RWPE1 (cell line): Measurements from ENCODE around the gene MED26.
"Not testable (repeated sequence)": the region's sequence is repeated elsewhere in the genome, so short reads cannot be mapped to it uniquely, and the experiment has no call there.

ENCODE experiments used
- CTCF ChIA-PET: fragments of 350-600 bp; sonication (Branson Sonifier 250); formaldehyde crosslinking; extraction: SDS; loops from one replicate; lab custom pipeline; 2021; lab: Yijun Ruan, JAX
- POLR2A ChIA-PET: fragments of 400-600 bp; formaldehyde crosslinking; extraction: SDS; loops from one replicate; lab custom pipeline; 2020; ENCODE audit warnings: antibody characterized with exemption; ENCODE audit not compliant: low non-redundant PET; lab: Yijun Ruan, JAX
- DNase-seq: peaks from one replicate; pipeline ENCODE4 v3.0.0; 2012; ENCODE audit warnings: low spot score
- H3K27ac ChIP-seq: fragments of 450-650 bp; 2 replicates; pipeline ENCODE4 v1.5.1; 2017
- CTCF ChIP-seq: fragments of 450-650 bp; conservative IDR thresholded peaks from 2 replicates; pipeline ENCODE4 v1.5.1; 2017; ENCODE audit warnings: low read depth, mild to moderate bottlenecking

Gene MED26

GRCh38 chr19:16659464-16659831 is 31.4 kb upstream of the MED26 start:
- POLR2A ChIA-PET, result interaction anchor here (1.4 kb wide), 1 partner anchor 13 kb away, joined by 6 read pairs; no protein-coding TSS in a partner anchor
- peak overlapping the region; percentile 93 for H3K27ac ChIP-seq
- CTCF ChIA-PET, result interaction anchor here (0.6 kb wide), 1 partner anchor 15 kb away, joined by 4 read pairs; no protein-coding TSS in a partner anchor
- TF ChIP-seq CTCF, result no peak
- DNase-seq, result no peak

DNA sequence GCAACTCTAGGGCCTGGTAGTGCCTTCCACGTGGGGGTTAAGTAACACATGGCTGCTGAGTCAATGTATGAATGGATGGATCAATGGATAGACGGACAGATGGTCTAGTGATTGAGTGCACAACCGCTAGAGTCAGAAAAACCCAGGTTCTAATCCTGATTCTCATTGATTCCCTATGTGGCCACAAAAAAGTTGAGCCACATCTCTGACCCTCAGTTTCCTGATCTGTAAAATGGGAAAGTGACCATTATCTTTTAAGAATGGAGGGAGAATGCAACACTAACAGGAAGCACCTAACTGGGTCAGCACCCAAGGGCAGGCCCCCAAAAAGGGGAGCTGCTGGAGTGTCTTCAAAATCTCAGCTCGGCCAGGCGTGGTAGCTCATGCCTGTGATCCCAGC is 29.4 kb upstream of the MED26 start:
- POLR2A ChIA-PET, result no interaction called here
- no peak for TF ChIP-seq CTCF
- DNase-seq, result no peak
- CTCF ChIA-PET, result interaction anchor here (0.5 kb wide), 1 partner anchor 70 kb away, joined by 4 read pairs; no protein-coding TSS in a partner anchor
- no peak overlapping the region for H3K27ac ChIP-seq

- DNase-seq, result no peak
- no peak for TF ChIP-seq CTCF
- ChIA-PET CTCF (no interaction called here), POLR2A (interaction anchor here (0.7 kb wide), 1 partner anchor 10 kb away, joined by 6 read pairs; no protein-coding TSS in a partner anchor)
- H3K27ac ChIP-seq, result no peak overlapping the region
Observed at GRCh38 chr19:16655727-16656126, 27.7 kb upstream of the MED26 start.

- DNase-seq, result no peak
- ChIA-PET CTCF (no interaction called here), POLR2A (no interaction called here)
- TF ChIP-seq CTCF, result no peak
- H3K27ac ChIP-seq, result no peak overlapping the region
Observed at GRCh38 chr19:16654627-16655026, 26.6 kb upstream of the MED26 start.

GRCh38 chr19:16654140-16654539 is 26.1 kb upstream of the MED26 start:
- ChIA-PET CTCF (no interaction called here), POLR2A (no interaction called here)
- peak; percentile 48 for DNase-seq
- H3K27ac ChIP-seq, result no peak overlapping the region
- no peak for TF ChIP-seq CTCF

DNA sequence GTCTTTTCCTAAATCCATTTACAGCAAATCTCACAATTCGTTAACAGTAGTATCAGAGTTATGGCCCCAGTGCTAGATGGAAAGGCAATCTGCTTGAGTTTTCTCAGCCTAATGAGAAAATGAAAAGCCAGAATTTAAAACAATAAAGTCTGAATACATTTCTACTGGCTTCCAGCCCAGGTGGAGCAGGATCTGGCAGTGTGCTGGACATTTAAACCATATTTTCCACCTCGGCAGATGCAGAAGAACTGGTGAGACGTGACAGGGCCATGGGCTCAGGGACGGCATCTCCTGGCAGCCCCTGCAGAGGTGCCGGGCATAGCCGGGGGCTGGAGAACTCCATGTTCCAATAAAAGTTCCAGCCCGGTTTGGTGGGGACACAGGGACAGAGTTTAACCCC is 24.9 kb upstream of the MED26 start:
- CTCF ChIA-PET, result no interaction called here
- no peak overlapping the region for H3K27ac ChIP-seq
- no peak for DNase-seq
- POLR2A ChIA-PET, result no interaction called here
- TF ChIP-seq CTCF, result no peak

- H3K27ac ChIP-seq, POLR2A ChIA-PET, CTCF ChIA-PET, DNase-seq: not testable (repeated sequence)
Observed at GRCh38 chr19:16651421-16652188, 23.6 kb upstream of the MED26 start.
